ENCODE data around the gene BCAS1. TPM values are rescaled to one million over a fixed set of nuclear protein-coding genes. Genes with fewer than 3 reads are reported as not detected.

BCAS1 gene
- total RNA-seq, 1 donor from 2014 or later: not detected

- no peak for DNase-seq (ENCODE audit: low read depth in 2 of 2)
Observed at GRCh38 chr20:53930651-53931504, 139.5 kb downstream of the BCAS1 start.

DNA sequence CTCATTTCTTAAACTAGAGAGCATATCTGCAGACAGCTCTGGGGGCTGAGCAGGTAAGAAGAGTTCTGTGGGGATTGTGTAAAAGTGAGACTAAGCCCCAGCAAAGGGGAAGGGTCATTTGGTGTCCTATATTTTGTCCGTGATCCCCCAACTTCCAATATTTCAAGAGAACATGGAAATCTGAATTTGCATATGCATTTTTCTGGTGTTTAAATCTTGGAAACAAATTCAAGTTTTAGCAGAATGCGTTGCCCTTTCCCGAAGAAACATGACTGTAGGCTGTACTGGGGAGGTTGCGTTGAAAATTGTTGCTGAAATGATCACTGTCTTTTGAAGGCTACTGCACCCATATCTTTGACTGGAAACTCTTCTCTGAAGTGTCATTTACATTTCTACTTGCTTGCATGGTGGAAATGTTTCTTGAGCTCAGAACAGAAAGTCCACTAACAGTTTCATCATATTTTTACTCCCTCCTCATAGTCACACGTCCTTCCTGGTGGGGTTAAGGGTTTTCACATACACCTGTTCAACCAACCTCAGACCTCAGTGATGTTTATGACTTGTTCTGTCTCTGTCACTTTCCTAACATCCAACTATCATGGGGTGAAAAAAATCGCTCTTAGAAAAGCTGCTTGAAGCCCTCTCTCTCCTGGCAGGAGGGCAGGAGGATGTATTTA, 140.3 kb downstream of the BCAS1 start:
- DNase-seq (ENCODE audit: low read depth in 2 of 2): no peak

GRCh38 chr20:53929399-53929798, 141.0 kb downstream of the BCAS1 start:
- no peak for DNase-seq (ENCODE audit: low read depth in 2 of 2)

DNA sequence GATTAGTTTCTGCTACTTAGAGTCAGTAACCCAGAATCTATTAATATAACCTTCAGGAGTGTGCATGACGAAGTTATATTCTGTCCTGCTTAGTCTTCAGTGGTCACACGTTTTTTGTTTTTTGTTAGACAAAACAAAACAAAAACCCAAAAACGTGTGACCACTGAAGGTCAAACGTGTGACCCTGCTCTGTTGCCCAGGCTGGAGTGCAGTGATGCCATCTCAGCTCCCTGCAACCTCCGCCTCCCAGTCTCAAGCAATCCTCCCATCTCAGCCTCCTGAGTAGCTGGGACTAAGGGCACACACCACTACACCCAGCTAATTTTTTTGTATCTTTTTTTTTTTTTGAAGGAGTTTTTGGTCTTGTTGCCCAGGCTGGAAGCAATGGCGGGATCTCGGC, 142.4 kb downstream of the BCAS1 start:
- no peak for DNase-seq (ENCODE audit: low read depth in 2 of 2)

DNA sequence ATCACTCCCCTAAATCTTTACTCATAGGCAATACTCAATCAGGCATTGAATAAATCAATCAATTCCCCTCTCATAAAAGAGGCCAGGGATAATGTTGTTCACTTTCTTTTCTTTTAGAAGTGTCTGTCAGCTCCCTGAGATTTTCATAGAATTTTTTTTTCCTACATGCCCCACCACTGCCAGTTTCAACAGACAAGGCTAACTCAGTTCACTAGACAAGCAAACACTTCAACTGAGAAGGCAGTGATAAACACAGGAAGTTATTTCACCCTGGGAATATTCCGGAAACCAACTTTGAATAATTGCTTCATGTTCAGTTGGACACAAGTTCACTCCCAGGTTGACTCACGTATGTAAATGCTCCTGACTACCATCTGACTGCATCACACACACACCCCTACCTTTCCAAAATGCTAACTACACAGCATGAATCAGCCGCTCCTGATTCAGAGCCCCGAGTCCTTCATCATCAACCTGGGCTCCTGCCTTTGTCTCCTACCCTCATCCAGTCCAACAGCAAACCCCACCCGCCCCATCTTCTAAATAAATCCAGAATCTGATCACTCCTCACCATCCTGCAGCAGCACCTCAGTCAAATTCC, 143.9 kb downstream of the BCAS1 start:
- DNase-seq (ENCODE audit: low read depth in 2 of 2): peak; percentile 89 to 98

GRCh38 chr20:53925651-53926401, 144.6 kb downstream of the BCAS1 start:
- no peak for DNase-seq (ENCODE audit: low read depth in 2 of 2)

GRCh38 chr20:53923566-53924369, 146.6 kb downstream of the BCAS1 start:
- DNase-seq (ENCODE audit: low read depth in 2 of 2): no peak

DNA sequence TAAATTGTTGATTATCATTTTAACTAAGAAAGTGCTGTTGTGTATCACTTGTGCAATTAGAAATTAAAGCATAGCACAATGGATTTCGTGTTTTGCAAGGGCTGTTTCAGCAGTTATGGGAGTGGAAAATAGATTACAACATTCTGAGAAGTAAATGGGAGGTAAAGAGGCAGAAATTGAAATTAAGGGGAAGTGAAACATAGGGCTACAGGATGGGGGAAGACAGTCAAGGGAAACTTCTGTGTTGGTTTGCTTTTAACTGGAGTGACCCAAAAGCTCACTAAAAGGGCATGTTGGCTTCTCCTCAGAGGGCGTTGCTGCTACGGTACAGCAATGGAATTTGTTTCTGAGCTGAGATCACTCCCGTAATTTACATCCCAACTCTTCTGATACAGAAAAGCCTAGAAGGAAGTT, 147.5 kb downstream of the BCAS1 start:
- no peak for DNase-seq (ENCODE audit: low read depth in 2 of 2)

- no peak for DNase-seq (ENCODE audit: low read depth in 2 of 2)
Observed at GRCh38 chr20:53921443-53921973, 148.9 kb downstream of the BCAS1 start.

DNA sequence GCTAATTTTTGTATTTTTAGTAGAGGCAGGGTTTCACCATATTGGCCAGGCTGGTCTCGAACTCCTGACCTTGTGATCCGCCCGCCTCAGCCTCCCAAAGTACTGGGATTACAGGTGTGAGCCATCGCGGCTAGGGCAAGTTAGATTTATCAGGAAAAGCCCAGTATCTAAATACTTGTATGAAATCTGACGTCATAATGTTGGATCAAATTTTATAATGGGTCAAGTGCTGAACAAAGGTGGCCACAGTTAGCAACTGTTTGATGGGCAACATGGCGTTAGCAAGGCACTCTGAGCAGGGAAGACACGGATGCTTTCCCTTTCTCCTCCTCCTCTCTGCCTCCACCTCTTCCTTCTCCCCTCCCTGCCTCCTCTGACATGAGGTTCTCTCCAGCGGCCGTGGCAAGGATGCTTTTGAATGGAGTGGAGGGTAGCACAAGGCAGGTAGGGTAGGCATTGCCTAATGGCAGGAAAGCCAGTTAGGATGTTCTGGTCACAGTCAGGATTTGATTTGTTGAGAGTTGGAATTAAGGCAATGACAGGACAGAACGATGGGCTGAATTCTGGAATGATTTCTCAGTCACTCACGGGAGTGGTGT, 149.6 kb downstream of the BCAS1 start:
- no peak for DNase-seq (ENCODE audit: low read depth in 2 of 2)

GRCh38 chr20:53919886-53920285, 150.5 kb downstream of the BCAS1 start:
- DNase-seq (ENCODE audit: low read depth in 2 of 2): no peak

GRCh38 chr20:53918949-53919361, 151.4 kb downstream of the BCAS1 start:
- DNase-seq (ENCODE audit: low read depth in 2 of 2): no peak

DNA sequence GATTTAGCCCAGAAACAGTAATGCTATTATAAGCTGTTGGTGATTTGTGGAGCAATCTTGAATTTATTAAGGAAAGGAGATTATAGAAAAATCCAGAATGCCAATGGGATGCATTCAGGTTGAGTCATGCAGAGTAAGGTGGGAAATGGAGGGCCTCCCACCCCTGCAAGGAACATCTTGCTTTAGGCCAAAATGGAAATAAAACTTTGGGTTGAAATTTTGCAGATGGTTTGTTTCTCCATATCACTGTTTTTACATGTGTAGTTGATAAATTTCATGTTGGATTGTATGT, 152.4 kb downstream of the BCAS1 start:
- no peak for DNase-seq (ENCODE audit: low read depth in 2 of 2)

DNA sequence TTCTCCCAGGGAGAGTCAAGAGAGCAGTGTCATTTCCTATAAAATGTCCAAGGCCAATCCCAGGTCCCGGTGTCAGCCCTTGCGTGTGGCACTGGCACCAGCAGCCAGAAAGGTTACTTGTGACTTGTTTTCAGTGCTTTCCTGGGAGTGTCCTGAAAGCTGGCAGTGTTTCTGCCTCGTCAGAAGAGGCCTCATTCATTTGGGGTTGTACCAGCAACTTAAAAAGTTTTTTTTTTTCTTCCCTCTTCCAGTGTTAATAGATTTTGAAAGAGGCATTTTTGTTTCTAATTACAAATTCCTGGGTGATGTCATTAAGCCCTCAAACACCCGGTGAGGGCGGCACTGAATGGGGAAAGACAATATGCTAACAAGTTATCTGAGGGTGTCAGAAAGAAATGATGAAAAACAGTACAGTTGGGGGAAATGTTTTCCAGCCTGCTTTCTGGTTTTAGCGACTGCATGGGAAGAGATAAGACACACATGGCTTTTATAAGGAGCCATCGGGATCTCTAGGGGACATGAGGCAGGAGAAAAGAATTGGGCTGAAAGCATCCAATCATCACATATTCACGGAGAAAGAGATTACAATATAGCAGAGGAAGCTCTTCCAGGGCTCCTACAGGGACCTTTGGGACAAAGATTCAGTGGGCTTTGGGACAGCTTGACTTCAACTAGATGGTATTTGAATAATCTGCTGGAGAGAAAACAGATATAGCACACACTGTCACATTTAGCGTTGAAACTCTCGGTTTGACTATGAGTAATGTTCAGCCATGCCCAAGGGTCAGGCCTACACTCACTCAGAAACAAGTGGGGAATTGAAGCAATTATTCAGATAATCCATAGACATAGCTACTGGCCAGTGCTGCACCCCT, 153.0 kb downstream of the BCAS1 start:
- DNase-seq (ENCODE audit: low read depth in 2 of 2): peak; percentile 39 to 78

GRCh38 chr20:53916173-53916512, 154.3 kb downstream of the BCAS1 start:
- no peak for DNase-seq (ENCODE audit: low read depth in 2 of 2)

GRCh38 chr20:53915446-53916172, 154.8 kb downstream of the BCAS1 start:
- DNase-seq (ENCODE audit: low read depth in 2 of 2): peak; percentile 82 to 94

DNA sequence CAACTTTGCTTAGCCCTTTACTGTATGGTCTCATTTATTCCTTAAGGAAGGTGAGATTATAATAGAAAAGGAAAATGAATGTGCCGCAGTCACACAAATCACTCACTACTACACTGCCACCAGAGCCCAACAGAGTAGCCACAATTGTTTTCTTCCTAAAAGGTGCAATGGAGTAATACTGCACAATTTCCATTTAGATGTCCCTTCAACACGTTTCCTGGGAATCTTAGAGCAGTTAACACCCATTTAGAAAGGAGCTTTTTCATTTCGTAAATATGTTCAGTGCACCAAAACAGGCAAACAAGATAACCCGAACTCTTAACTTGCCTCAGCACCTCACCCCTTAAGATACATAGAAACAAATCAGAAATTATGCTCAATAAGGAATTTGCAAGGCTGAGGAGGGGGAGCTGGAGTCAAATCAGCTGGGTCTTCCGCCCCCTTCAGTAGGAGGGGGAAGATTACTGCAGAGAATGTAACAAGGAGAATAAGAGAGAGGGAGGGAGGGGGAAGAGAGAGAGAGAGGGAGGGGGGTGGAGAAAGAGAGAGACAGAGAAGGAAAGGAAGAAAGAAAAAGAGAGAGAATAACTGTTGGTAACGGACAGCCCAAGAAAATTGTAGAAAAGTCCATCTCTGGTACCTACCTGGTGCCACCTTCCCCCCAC, 155.5 kb downstream of the BCAS1 start:
- DNase-seq (ENCODE audit: low read depth in 2 of 2): no peak

GRCh38 chr20:53914091-53914780, 156.2 kb downstream of the BCAS1 start:
- no peak for DNase-seq (ENCODE audit: low read depth in 2 of 2)
